Skeletal muscle tissue (tissue), 4 donors: Measurements from ENCODE around the gene ZG16. TPM values are rescaled to one million over a fixed set of nuclear protein-coding genes. Genes with fewer than 3 reads are reported as not detected.
"Not testable (repeated sequence)": the region's sequence is repeated elsewhere in the genome, so short reads cannot be mapped to it uniquely, and the experiment has no call there.

Experiments
- H3K27ac ChIP-seq: one replicate; pipeline ENCODE4 v1.7.0; 2013; ENCODE audit warnings: mild to moderate bottlenecking, low read depth, low read length, inconsistent platforms
- H3K27me3 ChIP-seq, 3 donors: one replicate each; pipeline ENCODE4 v1.7.0; 2013; ENCODE audit warnings: low read length in 3 of 3; ENCODE audit not compliant: control insufficient read depth in 3 of 3, insufficient read depth in 3 of 3
- H3K36me3 ChIP-seq, 3 donors: one replicate each; pipeline ENCODE4 v1.7.0; 2013; ENCODE audit warnings: low read length in 3 of 3; ENCODE audit not compliant: control insufficient read depth in 3 of 3, insufficient read depth in 3 of 3
- H3K4me1 ChIP-seq, 3 donors: one replicate each; pipeline ENCODE4 v1.7.0; 2013; ENCODE audit warnings: low read length in 3 of 3, mild to moderate bottlenecking in 3 of 3; ENCODE audit not compliant: control insufficient read depth in 3 of 3, insufficient read depth in 3 of 3
- H3K4me3 ChIP-seq, 3 donors: one replicate each; pipeline ENCODE4 v1.7.0; 2013; ENCODE audit warnings: low read length in 3 of 3
- H3K9ac ChIP-seq, 3 donors: one replicate each; pipeline ENCODE4 v1.7.0; 2013; ENCODE audit warnings: low read length in 3 of 3, mild to moderate bottlenecking in 3 of 3, moderate library complexity in 2 of 3, low read depth in 1 of 3
- H3K9me3 ChIP-seq, 3 donors: one replicate each; pipeline ENCODE4 v1.7.0; 2013; ENCODE audit warnings: low read length in 3 of 3; ENCODE audit not compliant: control insufficient read depth in 3 of 3
- total RNA-seq: library from RNA; depleted of rRNA; stranded (reverse); fragments of >200 nt; gene quantifications from one replicate; pipeline ENCODE4 v1.2.3, GENCODE V29; 2014
- donor health status: Osteomylitis.

Gene ZG16, protein sequence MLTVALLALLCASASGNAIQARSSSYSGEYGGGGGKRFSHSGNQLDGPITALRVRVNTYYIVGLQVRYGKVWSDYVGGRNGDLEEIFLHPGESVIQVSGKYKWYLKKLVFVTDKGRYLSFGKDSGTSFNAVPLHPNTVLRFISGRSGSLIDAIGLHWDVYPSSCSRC
- not detected for total RNA-seq

DNA sequence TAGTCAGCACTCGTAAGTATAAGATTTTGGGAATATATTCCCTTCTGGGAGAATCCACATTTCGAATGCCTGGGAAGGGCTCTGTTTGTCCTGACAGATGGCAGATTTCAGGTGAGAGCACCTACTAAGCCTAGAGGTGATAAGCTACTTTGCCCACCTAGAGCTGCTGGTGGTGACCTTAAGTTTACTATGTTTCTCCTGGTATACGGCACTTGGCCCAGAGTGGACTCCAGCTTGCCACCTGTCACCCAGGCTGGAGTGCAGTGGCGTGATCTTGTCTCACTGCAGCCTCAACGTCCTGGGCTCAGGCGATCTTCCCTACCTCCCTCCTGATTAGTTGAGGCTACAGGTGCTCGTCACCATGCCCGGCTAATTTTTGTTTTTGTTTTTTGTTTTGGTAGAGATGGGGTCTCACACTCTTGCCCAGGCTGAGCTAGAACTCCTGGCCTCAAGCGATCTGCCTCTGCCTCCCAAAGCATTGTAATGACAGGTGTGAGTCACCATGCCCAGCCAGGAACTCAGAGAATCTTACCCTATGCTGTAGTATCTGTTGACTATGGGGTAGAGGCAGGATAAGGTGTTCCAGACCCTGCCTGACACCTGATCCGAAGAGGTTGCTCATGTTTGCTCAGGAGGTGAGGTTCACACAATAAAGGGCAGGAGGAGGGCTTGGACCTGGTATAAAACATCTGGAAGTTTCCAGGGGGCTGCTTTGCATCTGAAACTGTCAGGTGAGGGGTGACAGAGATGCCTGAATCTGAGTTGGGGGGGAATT lies at the start of gene ZG16:
Gene ZG16, plus strand, starts transcription at position 681 of the 775 bp plus-strand sequence. CDS start 1,011 bp downstream, outside the sequence.
- Histone ChIP-seq H3K27me3 (peaks cover 7 to 21% (median 9%) of the 10 kb centered on the region in 3 donors), H3K4me1 (no peaks in the 10 kb centered on the region), H3K9ac (no peak within 1 kb of the TSS), H3K4me3 (no peak within 1 kb of the TSS), H3K27ac (no peak within 1 kb of the TSS), H3K9me3 (no peaks in the 10 kb centered on the region), H3K36me3 (no peaks in the 10 kb centered on the region)

DNA sequence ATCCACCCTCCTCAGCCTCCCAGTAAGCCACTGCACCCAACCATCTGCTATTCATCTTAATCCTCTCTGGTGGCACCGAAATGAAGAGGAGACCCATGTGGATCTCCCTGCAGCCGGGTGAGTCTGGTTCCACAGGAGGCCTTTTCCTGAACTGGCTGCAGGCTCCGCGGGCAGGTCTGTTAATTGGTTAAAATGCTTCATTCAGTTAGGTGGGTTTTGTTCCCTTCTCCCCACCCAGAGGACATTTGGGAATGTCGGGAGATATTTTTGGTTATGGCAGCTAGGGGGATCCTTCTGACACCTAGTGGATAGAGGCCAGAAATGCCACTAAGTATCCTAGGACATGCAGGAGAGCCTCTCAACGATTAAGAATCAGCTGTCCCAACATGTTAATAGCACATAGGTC lies 48.9 kb upstream of the ZG16 start:
- Histone ChIP-seq H3K9me3 (no peaks in the 10 kb centered on the region), H3K9ac (no peak overlapping the region), H3K27me3 (no peaks in the 10 kb centered on the region), H3K4me3 (peak overlapping the region in 1 of 3 donors; percentile 48), H3K4me1 (no peaks in the 10 kb centered on the region), H3K27ac (no peak overlapping the region), H3K36me3 (no peaks in the 10 kb centered on the region)

DNA sequence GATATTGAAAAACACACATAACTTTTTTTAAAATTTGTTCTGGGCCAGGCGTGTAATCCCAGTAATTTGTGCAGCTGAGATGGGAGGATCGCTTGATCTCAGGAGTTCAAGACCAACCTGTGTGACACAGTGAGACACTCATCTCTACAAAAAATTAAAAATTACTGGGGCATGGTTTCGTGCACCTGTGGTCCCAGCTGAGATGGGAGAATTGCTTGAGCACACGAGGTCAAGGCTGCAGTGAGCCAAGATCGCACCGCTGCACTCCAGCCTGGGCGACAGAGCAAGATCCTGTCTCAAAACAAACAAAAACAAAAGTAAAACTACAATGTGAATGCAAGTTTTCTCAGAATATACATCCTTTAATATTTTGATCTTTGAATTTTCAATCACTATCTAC lies 47.4 kb upstream of the ZG16 start:
- Histone ChIP-seq H3K4me1 (no peaks in the 10 kb centered on the region), H3K36me3 (no peaks in the 10 kb centered on the region), H3K27ac (no peak overlapping the region), H3K27me3 (peaks cover 0 to 4% (median 0%) of the 10 kb centered on the region in 3 donors), H3K9ac (no peak overlapping the region), H3K9me3 (no peaks in the 10 kb centered on the region), H3K4me3 (no peak overlapping the region)

DNA sequence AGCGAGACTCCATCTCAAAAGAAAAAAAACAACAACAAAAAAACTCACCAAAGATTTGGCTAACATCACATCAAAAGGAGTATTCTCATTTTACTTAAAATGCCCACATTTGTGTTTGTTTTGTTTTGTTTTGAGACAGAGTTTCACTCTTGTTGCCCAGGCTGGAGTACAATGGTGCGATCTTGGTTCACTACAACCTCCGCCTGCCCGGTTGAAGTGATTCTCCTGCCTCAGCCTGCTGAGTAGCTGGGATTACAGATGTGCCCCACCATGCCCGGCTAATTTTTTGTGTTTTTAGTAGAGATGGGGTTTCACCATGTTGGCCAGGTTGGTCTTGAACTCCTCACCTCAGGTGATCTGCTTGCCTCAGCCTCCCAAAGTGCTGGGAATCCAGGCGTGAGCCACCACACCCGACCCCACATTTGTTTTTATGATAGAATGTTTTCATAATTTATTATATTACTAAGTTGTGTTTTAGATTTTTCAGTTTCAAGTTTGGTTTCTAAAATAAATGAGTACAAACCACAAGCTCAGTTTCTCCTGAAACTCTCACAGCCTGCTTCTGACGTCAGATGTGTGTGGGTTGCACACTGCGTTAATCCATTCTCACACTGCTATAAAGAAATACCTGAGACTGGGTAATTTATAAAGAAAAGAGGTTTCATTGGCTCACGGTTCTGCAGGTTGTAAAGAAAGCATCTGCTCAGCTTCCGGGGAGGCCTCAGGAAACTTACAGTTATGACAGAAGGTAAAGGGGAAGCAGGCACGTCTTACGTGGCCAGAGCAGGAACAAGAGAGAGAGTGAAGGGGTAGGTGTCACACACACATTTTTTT lies 46.1 kb upstream of the ZG16 start:
- not testable (repeated sequence) for H3K4me3 ChIP-seq, H3K9ac ChIP-seq, H3K27ac ChIP-seq, H3K9me3 ChIP-seq, H3K36me3 ChIP-seq, H3K27me3 ChIP-seq, H3K4me1 ChIP-seq

DNA sequence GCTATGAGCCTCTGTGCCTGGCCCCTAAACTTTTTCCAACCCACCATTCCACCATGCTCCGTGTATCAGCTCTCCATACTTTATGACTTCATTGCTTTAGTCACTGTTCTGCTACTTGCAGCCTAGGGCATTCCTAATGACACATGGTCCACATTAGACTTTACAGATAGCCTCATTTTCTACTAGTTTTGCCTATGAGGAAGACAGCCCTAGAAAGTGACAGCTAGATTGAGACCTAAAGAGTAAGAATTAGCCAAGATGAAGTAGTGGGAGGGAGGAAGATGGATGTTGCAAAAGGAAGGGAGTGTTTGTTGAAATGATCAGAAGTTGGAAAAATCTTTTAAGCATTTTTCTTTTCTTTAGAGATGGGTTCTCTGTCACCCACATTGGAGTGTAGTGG lies 43.3 kb upstream of the ZG16 start:
- Histone ChIP-seq H3K4me1 (no peaks in the 10 kb centered on the region), H3K9ac (no peak overlapping the region), H3K36me3 (no peaks in the 10 kb centered on the region), H3K4me3 (no peak overlapping the region), H3K27me3 (peaks cover 0 to 5% (median 4%) of the 10 kb centered on the region in 3 donors), H3K9me3 (no peaks in the 10 kb centered on the region), H3K27ac (no peak overlapping the region)

DNA sequence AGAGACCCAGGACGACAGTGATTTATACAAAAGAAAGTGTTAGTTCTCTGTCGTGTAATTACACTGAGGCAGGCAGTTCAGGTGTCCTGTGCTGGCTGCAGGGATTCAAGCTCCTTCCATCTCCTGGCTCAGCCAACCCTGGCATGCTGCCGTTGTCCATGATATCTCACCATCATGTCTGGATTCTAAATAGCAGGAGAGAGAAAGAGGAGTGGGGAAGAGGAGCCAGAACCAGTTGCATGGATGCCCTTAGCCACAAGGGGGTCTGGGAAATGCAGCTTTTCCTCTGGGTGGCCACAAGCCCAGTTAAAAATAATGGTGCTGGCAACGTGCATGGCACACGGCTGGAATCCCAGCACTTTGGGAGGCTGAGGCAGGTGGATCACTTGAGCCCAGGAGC lies 41.9 kb upstream of the ZG16 start:
- no peak overlapping the region for H3K9ac ChIP-seq
- H3K36me3 ChIP-seq = no peaks in the 10 kb centered on the region
- H3K27me3 ChIP-seq = peaks cover 0 to 5% (median 4%) of the 10 kb centered on the region in 3 donors
- H3K9me3 ChIP-seq = no peaks in the 10 kb centered on the region
- H3K27ac ChIP-seq = no peak overlapping the region
- no peak overlapping the region for H3K4me3 ChIP-seq
- no peaks in the 10 kb centered on the region for H3K4me1 ChIP-seq

DNA sequence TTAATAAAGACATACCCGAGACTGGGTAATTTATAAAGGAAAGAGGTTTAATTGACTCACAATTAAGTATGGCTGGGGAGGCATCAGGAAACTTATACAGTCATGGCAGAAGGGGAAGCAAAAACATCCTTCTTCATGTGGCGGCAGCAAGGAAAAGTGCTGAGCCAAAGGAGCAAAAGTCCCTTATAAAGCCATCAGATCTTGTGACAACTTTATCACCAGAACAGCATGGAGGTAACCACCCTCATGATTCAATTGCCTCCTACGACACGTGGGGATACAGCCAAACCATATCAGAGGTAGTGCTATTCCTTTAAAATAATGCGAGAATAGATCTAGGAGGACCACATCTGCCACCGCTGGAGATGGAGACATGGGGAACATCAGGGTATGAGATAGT lies 41.3 kb upstream of the ZG16 start:
- H3K4me1 ChIP-seq = no peaks in the 10 kb centered on the region
- no peaks in the 10 kb centered on the region for H3K36me3 ChIP-seq
- H3K9me3 ChIP-seq = no peaks in the 10 kb centered on the region
- H3K4me3 ChIP-seq = no peak overlapping the region
- peaks cover 0 to 10% (median 4%) of the 10 kb centered on the region in 3 donors for H3K27me3 ChIP-seq
- H3K27ac ChIP-seq = no peak overlapping the region
- H3K9ac ChIP-seq = no peak overlapping the region

DNA sequence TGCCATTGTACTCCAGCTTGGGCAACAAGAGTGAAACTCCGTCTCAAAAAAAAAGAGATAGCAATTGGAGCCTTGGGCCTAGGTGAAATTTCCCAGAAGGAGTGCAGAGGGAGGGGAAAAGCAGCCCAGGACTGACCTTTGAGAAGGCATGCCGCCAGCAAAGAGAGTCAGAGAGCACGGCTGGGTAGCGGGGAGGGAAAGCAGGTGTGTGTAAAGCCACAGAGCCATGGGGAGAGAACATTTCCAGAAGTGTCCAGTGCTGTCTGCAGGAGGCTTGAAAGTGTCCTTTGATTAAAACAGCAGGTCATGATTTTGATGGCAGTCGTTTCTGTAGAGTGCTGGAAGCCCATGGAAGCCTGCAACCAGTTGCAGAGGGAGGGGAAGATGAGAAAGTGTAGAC lies 40.3 kb upstream of the ZG16 start:
- Histone ChIP-seq H3K27ac (no peak overlapping the region), H3K4me1 (no peaks in the 10 kb centered on the region), H3K27me3 (peaks cover 0 to 11% (median 4%) of the 10 kb centered on the region in 3 donors), H3K9me3 (no peaks in the 10 kb centered on the region), H3K9ac (no peak overlapping the region), H3K36me3 (no peaks in the 10 kb centered on the region), H3K4me3 (no peak overlapping the region)

DNA sequence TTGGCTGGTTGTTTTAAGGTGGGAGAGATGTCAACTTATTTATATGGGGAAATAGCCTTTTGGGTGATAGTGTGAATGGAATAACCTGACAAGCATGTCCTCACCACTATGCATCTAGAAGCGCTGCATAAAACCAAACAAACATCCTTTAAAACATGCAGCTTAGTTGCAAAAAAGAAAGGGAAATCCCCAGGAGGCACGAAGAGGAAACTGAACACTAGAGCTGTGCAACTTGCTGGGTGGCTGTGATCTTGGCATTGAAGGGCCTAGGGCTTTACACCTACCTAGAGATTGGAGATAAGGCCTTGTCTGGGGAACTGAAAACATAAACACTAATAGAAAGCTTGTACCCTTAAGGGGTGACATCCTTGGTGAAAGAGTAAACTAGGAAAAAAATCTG lies 39.5 kb upstream of the ZG16 start:
- Histone ChIP-seq H3K36me3 (no peaks in the 10 kb centered on the region), H3K4me3 (no peak overlapping the region), H3K9me3 (no peaks in the 10 kb centered on the region), H3K4me1 (no peaks in the 10 kb centered on the region), H3K27me3 (peaks cover 0 to 11% (median 4%) of the 10 kb centered on the region in 3 donors), H3K9ac (no peak overlapping the region), H3K27ac (no peak overlapping the region)
